HG03571 (cell line): ENCODE measurements around the gene RADIL.

ENCODE experiments used
- ATAC-seq: cut with Tn5 transposase; IDR thresholded peaks from one replicate; pipeline ENCODE4 v1.9.1; 2021; ENCODE audit not compliant: unreplicated experiment

RADIL gene

GRCh38 chr7:4851459-4852422 lies 31.8 kb downstream of the RADIL start:
- ATAC-seq = no peak

DNA sequence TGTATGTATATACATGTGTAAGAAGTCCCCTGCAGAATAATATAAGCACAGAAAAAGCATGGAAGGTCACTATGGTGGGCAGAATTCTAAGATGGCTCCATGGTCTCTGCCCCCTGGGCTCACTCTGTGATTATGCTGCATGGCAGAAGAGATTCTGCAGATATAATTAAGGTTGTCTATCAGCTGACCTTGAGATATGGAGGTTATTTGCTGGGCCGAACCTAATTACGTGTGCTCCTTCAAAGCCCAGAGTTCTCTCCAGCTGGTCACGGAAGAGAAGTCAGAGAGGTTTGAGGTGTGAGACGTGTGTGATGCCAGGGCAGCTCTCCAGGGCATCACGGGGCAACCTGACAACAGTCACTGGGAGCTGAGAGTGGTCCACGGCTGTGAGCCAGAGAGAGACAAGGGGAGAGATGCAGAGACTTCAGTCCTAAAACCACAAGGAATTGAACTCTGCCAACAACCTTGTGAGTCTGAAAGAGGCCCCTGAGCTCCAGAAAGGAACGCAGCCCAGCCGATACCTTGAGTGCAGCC lies 33.2 kb downstream of the RADIL start:
- no peak for ATAC-seq

DNA sequence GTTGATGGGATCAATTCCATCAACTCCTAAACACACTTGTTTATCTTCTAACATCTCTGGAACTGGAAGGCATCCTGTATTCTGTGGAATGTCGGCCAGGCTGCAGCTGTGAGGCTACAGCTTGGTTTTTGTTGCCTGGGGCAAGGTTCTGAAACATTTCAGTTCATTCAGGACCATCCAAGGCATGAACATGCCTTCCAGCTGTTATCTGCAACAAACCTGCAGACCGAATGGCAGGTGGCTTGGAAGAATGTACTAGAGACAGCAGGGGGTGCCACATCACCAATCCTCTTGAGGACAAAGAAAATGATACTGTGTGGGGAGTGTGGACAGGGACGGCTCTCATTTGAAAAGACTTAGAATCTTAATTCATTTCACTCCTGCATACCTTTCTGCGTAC lies 34.1 kb downstream of the RADIL start:
- no peak for ATAC-seq

- no peak for ATAC-seq
These were observed 37.8 kb downstream of the RADIL start for GRCh38 chr7:4845740-4846142.

DNA sequence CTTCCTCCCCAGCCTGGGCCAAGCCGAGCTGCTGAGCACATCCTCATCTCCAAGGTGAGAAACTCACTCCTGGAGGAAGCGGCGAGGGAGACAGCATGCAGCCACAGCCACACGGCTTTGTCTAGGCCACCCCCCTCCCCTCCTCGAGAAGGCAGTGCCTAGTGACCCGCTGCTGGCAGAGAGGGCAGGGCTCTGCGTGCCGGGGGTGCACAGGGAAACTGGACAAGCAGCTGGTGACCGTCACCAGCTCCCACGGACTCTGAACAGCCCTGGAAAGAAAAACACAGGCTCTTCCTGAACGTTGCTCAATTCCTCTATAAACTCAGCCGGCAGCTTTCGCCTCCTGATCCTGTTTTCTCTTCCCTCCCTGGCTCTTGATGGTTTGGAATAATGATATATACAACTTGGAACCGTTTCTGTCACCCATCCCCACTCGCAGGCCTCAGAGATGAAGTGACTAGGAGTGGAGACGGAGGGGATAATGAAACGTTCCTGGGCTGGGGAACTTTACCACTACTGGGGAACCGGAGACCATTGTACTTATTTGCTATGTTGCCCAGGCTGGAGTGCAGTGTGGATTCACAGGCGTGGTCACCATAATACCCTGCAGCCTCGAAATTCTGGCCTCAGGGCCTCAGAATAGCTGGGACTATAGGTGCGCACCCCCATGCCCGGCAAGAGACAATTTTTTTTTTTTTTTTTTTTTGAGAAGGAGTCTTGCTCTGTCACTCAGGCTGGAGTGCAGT lies 41.0 kb downstream of the RADIL start:
- no peak for ATAC-seq

GRCh38 chr7:4841836-4842235 lies 41.7 kb downstream of the RADIL start:
- ATAC-seq = no peak

DNA sequence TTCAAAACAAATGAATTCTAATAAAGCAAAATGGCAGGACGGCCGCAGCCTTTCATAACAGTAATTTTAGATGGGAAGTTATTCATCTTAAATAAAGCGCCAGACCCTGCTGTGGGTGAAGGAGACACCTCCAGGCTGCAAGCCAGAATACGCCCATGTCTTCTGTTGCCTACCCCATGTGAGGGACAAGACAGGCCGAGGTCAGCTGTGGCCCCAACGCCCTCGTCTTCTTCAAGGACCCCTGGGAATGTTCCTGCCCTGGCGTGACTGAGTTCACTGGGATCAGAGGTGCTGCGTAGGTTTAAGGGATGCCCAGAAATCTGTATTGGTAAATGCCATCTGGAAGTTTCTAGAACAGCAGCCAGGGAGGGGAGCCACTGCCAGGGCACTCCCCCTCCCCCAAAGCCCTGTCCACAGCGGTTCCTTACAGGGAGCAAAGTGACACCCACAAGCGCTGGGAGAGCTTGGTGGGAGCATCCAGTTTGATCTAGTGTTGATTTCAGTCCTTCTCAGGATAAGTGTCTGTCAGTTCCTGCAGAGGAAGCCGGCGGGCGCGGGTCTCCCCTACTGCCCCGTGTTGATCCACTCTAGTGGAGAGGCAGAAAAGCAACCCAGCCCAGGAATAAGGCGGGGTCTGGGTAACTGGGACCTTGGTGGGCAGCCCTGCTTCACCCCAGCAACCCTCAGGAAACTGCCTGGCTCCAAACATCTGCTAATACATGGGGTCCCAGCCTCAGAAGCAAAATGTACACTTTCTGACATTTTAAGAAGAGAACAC lies 42.3 kb downstream of the RADIL start:
- no peak for ATAC-seq

- no peak for ATAC-seq
These were observed 43.4 kb downstream of the RADIL start for GRCh38 chr7:4840079-4840501.

DNA sequence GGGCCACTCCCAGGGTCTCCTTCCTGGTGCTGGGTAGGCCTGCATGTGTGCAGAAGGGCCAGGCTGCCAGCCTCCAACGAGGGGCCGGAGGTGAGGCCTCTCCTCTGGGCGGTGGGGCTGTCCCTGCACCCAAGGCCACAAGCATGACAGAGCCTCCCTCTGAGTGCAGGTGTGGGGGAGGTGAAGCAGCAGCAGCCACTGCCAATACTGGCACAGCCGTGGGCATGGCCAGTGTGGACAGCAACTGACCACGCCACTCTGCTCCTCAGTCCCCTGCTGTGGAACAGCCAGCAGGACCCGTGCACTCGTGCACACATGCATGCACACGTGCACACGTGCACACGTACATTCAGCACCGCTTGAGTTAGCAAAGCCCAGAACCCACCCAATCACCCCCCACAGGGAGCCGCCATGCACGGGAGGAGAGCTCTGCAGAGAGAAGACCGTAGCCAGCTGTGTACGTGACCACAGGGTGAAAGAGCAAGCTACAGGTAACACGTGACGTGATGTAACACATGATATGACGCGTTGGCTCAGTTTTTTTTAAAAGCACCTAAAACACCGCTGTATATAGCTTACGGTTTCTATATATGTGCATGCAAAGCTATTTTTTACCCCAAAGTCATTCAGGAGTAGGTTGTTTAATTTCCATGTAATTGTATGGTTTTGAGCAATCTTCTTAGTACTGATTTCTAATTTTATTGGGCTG lies 44.7 kb downstream of the RADIL start:
- ATAC-seq = no peak

GRCh38 chr7:4837803-4838625 lies 45.5 kb downstream of the RADIL start:
- ATAC-seq = no peak

- ATAC-seq = no peak
These were observed 46.3 kb downstream of the RADIL start for GRCh38 chr7:4837041-4837802.

- ATAC-seq = no peak
These were observed 47.3 kb downstream of the RADIL start for GRCh38 chr7:4836206-4836661.

DNA sequence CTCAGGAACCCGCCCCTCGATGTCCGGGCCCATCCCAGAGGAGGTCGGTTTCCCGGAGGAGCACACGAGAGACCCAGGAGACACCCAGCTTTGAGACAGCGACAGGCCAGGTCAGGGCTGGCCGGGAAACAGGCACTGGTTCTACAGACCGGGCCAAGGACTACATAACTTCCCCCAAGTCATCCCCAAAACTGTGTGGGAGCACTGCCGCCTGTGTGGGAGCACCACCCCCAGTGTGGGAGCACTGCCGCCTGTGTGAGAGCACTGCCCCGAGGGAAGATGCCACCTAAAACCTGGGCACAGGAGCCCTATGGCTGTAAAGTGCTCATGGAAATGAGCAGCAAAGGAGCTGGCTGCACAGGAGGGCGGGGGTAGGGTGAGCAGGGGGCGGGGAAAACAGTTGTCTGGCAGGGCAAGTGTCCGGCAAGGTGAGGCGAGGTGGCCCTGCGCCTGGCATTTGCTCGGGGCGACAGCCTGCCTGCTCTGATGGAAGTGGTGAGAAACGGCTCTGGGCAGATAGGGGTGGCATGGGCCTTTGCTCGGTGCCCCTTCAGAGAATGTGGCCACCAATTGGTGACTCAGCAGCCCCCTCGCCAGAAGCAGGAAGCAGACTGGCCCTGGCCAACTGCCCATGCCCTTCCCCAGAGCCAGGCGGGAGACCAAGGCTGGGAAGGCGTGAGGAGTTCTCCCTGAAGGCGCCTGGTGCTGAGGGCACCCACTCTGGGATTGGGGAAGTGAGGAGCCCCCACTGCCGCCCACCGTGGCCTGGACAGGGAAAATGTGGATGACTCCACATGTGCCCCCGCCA lies 47.9 kb downstream of the RADIL start:
- ATAC-seq = no peak

GRCh38 chr7:4834601-4835397 lies 48.7 kb downstream of the RADIL start:
- no peak for ATAC-seq

DNA sequence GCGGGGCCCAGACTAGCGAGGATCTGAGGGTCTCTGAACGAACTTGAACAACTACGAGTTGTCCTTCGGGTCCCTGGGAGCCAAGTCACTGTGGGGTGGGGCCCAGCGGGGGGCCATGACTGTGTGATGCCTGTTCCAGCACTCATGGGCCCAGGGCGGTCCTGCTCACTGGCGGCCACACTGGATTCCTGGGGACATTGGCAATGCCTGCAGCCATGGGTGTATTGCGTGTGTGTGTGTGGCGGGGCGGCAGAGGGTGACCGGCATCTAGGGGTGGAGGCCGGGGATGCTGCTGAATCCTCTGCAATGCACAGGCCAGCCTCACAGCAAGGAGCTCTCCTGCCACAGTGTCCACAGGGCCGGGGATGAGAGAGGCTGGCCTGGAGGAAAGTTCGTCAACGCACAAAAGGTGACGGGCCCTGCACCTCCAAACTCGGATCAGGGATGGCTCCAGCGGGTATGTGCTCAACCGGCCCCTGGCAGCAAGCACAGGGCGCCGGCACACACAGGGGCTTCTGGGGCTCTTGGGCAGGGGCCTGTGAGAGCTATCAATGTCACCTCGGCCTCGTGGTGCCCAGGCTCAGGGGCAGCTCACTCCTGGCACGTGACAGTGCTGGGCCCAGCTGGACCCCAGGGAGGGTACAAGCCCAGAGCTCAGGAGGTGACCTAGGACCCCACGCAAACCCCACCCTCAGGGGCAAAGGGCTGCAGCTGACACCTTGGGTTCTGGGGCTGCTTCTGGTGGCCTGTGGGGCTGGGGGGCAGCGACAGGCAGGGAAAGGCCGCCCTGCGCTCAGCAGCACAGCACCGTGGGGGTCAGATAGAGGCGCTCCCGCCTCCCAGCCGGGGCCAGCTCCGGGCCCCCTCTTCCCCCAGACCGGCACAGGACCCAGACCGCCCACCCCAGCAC lies 49.6 kb downstream of the RADIL start:
- no peak for ATAC-seq

- ATAC-seq = no peak
These were observed 50.3 kb downstream of the RADIL start for GRCh38 chr7:4833176-4833575.
